ENCODE measurements around the gene SRSF3.

SRSF3 gene

DNA sequence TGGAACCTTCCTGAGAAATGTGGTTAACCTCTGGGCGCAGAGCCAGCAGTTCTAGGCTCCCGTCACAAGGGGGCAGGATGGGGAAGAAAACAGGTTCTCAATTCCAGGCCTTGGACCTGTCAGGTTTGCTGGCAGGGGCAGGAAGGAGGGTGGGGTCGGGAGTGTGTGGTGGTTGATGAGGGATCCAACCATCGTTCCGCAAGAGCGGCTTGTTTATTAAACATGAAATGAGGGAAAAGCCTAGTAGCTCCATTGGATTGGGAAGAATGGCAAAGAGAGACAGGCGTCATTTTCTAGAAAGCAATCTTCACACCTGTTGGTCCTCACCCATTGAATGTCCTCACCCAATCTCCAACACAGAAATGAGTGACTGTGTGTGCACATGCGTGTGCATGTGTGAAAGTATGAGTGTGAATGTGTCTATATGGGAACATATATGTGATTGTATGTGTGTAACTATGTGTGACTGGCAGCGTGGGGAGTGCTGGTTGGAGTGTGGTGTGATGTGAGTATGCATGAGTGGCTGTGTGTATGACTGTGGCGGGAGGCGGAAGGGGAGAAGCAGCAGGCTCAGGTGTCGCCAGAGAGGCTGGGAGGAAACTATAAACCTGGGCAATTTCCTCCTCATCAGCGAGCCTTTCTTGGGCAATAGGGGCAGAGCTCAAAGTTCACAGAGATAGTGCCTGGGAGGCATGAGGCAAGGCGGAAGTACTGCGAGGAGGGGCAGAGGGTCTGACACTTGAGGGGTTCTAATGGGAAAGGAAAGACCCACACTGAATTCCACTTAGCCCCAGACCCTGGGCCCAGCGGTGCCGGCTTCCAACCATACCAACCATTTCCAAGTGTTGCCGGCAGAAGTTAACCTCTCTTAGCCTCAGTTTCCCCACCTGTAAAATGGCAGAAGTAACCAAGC, 29.6 kb downstream of the SRSF3 start:
- DNase-seq (ENCODE audit: low read depth): peak; percentile 69

- no peak for DNase-seq (ENCODE audit: low read depth)
Observed at GRCh38 chr6:36624461-36625157, 30.4 kb downstream of the SRSF3 start.

- no peak for DNase-seq (ENCODE audit: low read depth)
Observed at GRCh38 chr6:36625158-36625919, 31.2 kb downstream of the SRSF3 start.

DNA sequence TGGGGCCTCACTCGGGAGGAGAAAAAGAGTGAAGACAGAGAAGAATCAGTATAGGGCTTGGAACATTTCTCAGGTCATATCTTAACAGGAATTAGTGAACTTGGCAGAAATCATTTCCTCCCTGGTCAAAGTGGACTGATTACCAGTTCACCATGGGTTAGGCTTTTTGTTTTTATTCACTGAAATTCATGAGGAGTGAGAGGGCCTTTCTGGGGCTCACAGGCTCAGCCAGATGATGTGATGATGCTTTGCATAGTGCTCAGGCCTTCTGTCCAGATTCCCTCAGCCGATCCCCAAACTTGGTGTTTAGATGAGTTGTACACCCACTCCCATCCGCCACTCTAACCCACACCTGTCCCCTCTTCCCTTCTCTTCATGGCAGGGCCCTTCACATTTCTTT, 32.5 kb downstream of the SRSF3 start:
- DNase-seq (ENCODE audit: low read depth): no peak

- DNase-seq (ENCODE audit: low read depth): no peak
Observed at GRCh38 chr6:36627141-36627540, 33.0 kb downstream of the SRSF3 start.

DNA sequence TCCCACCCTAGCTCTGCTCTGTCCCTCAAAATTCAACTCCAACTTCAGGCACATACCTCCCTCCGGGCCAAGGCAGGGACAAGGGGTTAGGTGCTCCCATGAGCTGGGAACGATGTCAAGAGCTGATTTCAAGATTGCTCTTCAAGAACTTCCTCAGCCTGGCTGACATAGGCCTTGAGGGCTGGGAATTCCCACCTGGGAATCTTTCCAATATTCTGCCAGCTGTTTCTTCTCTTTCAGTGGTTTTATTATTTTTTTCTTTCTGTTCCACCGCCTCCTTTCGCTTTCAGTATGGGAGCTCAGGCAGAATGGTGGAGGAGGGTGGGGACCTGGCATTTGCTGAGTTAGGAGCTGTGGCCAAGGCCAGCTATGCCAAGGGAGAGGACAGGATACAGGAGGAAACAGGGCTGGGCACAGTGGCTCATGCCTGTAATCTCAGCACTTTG, 33.7 kb downstream of the SRSF3 start:
- no peak for DNase-seq (ENCODE audit: low read depth)

DNA sequence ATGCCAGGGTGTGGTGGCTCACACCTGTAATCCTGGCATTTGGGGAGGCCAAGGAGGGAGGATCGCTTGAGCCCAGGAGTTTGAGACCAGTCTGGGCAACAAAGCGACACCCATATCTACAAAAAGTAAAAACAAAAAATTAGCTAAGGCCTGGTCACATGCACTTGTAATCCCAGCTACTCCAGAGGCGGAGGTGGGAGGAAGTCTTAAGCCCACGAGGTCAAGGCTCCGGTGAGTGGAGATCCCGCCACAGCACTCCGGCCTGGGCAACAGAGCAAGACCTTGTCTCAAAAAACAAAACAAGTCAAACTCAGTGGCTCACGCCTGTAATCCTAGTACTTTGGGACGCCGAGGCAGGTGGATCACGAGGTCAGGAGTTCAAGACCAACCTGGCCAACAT, 35.6 kb downstream of the SRSF3 start:
- no peak for DNase-seq (ENCODE audit: low read depth)

- no peak for DNase-seq (ENCODE audit: low read depth)
Observed at GRCh38 chr6:36631326-36632011, 37.3 kb downstream of the SRSF3 start.

- no peak for DNase-seq (ENCODE audit: low read depth)
Observed at GRCh38 chr6:36633370-36633769, 39.2 kb downstream of the SRSF3 start.

GRCh38 chr6:36633915-36634314, 39.8 kb downstream of the SRSF3 start:
- DNase-seq (ENCODE audit: low read depth): no peak

DNA sequence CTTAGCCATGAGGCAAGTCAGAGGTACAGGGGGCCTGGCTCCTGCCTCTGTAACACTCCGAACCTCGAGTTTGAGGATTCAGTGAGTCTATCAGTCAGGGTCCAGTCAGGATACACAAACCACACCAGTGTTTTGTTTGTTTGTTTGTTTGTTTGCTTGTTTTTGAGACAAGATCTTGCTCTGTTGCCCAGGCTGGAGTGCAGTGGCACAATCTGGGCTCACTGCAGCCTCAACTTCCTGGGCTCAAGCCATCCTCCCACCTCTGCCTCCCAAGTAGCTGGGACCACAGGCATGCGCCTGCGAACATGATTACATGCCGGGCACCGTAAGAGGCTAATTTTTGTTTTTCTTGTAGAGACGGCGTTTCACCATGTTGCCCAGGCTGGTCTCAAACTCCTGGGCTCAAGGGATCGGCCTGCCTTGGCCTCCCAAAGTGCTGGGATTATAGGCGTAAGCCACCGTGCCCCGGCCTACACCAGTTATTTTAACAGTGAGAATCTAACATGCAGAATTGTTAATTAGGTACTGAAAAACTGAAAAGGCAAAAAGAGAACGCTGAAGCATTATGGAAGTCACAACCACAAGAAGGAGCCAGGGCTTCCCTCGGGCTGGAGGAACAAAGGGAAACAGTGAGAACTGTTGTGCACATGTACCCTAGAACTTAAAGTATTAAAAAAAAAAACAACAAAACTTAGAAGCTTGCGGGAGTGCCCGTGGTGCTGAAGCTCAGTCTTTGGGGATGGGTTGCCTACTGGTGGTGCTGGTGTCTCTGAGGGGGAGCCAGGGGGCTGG, 40.4 kb downstream of the SRSF3 start:
- no peak for DNase-seq (ENCODE audit: low read depth)

- no peak for DNase-seq (ENCODE audit: low read depth)
Observed at GRCh38 chr6:36636283-36636682, 42.1 kb downstream of the SRSF3 start.

- no peak for DNase-seq (ENCODE audit: low read depth)
Observed at GRCh38 chr6:36636687-36637418, 42.7 kb downstream of the SRSF3 start.

DNA sequence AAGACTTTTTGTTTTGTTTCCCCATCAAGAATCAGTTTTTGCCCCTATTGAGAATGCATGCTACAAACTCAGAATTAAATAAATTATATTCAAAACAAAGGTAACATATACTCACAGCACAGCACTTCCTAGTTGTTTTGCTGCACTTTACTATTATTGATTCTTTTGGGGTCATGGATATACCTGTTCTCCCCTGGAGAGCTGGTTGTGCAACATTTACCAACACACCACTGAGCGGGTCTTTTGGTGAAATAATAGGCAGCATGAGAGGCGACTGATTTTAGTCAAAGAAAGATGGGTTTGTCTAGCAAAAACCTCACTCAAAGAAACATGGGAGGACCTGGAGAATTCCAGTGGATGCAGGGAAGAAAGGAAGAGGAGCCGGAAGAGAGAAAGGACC, 44.4 kb downstream of the SRSF3 start:
- DNase-seq (ENCODE audit: low read depth): no peak

DNA sequence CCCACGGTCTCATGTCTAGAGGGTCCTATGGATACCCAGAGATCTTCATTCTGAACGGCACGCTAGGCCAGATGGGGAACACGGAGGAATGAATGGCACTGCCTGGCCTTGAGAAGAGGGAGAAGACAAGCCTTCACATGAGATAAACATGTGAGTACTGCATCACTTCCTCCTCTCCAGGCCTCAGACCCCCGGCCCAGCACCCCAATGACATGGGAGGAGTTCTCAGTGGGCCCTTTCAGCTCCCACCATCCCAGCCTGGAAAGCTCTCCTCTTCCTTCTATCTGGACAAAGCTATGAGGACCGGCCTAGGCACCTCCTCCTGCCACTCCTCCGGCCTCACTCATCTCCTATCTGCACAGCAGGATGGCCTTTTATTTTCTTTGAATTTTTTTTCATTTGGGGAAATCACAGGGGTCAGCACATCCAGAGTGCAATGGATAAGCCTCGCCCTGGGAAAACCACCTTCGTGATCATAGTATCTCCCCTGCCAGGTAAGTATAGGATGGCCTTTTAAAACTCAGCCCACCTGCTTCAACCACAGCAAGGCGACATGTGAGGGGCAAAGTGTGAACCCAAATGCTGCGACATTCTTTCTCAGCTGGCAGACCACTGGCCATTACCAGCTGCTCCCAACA, 45.1 kb downstream of the SRSF3 start:
- DNase-seq (ENCODE audit: low read depth): no peak

GRCh38 chr6:36641543-36641942, 47.4 kb downstream of the SRSF3 start:
- no peak for DNase-seq (ENCODE audit: low read depth)

DNA sequence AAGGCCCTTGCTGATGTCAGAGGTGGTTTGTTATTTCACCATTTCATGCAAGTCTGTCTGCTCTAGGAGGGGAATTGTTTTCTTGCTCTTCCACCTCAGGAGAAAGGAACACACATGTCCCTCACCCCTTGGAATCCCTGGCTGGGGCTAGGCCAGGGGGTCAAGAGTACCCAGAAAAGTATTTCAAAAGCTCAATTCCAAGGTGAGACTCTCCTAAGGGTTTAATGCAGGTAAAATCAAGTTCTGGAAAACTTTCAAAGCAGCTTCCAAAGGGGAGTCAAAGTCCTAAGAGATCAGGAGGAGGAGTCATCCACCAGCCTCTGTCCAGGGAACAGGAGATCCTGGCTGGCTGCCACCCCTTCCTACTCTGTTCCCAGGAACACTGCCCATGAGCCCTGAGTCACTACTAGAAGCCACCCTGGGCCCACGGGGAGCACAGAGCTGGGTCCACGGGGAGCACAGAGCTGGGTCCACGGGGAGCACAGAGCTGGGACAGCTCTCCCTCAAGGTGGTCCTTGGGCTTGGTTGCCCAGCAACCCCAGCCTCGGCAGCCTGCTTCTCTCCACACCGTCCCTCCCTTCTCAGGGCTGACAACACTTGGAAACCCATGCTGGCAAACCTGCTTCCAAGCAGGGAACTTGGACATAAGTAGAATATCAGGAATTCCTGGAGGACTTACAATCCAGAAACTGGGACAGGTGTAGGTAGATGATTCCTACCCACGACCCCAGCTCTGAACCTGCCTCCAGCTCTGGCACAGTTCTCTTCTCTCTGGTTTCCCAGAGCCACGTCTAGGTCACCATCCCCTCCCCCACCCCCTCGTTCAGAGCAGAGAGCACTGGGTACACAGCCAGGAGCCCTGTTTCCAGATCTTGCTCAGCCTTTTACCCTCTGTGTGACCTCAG, 49.0 kb downstream of the SRSF3 start:
- DNase-seq (ENCODE audit: low read depth): no peak

DNA sequence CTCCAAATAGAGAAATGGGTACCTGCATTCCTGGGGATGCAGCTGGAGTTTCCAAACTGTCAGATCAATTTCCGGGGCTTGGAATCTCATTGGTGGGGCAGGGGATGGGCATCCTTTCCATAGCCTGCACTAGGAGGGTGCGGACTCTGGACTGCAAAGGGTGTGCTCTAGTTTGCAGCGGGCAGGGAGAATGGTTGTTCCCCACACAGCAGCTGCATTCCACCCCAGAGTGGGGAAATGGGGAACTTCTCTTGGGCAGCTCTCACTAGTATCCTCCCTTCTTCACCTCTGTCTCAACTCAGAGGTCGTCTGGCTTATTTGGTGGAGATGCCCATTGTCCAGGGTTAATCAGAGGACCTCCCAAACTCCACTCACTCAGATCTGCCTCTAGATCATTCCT, 49.8 kb downstream of the SRSF3 start:
- DNase-seq (ENCODE audit: low read depth): no peak

GRCh38 chr6:36649086-36649485, 54.9 kb downstream of the SRSF3 start:
- DNase-seq (ENCODE audit: low read depth): no peak
